ENCODE data around the gene SNUPN.

DNA sequence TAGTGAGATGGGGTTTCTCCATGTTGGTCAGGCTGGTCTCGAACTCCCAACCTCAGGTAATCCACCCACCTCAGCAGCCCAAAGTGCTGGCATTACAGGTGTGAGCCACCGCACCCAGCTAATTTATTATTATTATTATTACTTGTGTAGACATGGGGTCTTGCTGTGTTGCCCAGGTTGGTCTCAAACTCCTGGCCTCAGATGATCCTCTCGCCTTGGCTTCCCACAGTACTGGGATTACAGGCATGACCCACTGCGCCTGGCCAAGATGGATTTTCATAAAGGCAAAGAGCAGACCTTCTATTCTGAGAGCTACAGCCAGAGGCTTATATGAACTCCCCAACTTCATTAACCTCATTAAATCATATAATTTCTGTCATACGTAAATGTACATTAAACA, 63.6 kb downstream of the SNUPN start:
- TF ChIP-seq TARDBP (IDR thresholded peaks at IDR 0.05) (no peak), BHLHE40 (IDR thresholded peaks at IDR 0.05; ENCODE audit: borderline replicate concordance) (no peak), ZNF384 (IDR thresholded peaks at IDR 0.05) (no peak), SUZ12 (IDR thresholded peaks at IDR 0.05) (no peak), HDGF (IDR thresholded peaks at IDR 0.05; ENCODE audit: borderline replicate concordance) (no peak), FOXM1 (IDR thresholded peaks at IDR 0.05; ENCODE audit: borderline replicate concordance) (no peak), NFRKB (IDR thresholded peaks at IDR 0.05) (no peak), FOXA1 (IDR thresholded peaks at IDR 0.05) (no peak), ARNT (IDR thresholded peaks at IDR 0.05) (no peak), CTBP1 (IDR thresholded peaks at IDR 0.05; ENCODE audit: borderline replicate concordance) (no peak)
- TF ChIP-seq, protein P1, sequence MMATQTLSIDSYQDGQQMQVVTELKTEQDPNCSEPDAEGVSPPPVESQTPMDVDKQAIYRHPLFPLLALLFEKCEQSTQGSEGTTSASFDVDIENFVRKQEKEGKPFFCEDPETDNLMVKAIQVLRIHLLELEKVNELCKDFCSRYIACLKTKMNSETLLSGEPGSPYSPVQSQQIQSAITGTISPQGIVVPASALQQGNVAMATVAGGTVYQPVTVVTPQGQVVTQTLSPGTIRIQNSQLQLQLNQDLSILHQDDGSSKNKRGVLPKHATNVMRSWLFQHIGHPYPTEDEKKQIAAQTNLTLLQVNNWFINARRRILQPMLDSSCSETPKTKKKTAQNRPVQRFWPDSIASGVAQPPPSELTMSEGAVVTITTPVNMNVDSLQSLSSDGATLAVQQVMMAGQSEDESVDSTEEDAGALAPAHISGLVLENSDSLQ (IDR thresholded peaks at IDR 0.05), result no peak
